HCT116 (cell line): ENCODE results near the gene NUDT11. TPM values are rescaled to one million over a fixed set of nuclear protein-coding genes. Genes with fewer than 3 reads are reported as not detected.

Source experiments
- ATAC-seq: fragments of 200-7000 bp; cut with Tn5 transposase; 2 replicates; pipeline ENCODE4 v1.9.1; 2020; ENCODE audit warnings: mild to moderate bottlenecking, moderate library complexity
- Bru-seq: library from RNA; stranded (reverse); fragments of 400-500 nt; gene quantifications from one replicate; lab custom pipeline; 2021; lab: Mats Ljungman, UMichigan
- BruChase-seq, 2 experiments: library from RNA; stranded (reverse); fragments of 400-500 nt; gene quantifications; one replicate each; lab custom pipeline; 2021; lab: Mats Ljungman, UMichigan
- BruUV-seq: library from RNA; stranded (reverse); fragments of 400-500 nt; replicated peaks from 2 replicates; lab custom pipeline; 2021; lab: Mats Ljungman, UMichigan
- CTCF ChIA-PET: fragments of 300-600 bp; sonication (Branson Sonifier 250); formaldehyde crosslinking; loops from one replicate; lab custom pipeline; 2021; ENCODE audit warnings: antibody characterized with exemption; lab: Charles Lee
- POLR2A ChIA-PET: fragments of 300-600, 350-600 bp; sonication (Branson Sonifier 250); formaldehyde crosslinking; loops from one replicate; lab custom pipeline; 2021; ENCODE audit warnings: antibody characterized with exemption; lab: Charles Lee
- RAD21 ChIA-PET, 2 experiments: fragments of 300-600 bp; sonication (Branson Sonifier 250); formaldehyde crosslinking; loops; one replicate each; lab custom pipeline; 2023; ENCODE audit warnings: low total read pairs in 2 of 2; ENCODE audit not compliant: uncharacterized antibody in 2 of 2, unreplicated experiment in 2 of 2, low non-redundant PET in 1 of 2; lab: Charles Lee
- DNase-seq: peaks from one replicate; pipeline ENCODE4 v3.0.0-alpha.2; 2010; ENCODE audit warnings: low read depth, low spot score
- H2AFZ ChIP-seq: fragments of 200-600 bp; shearing (Covaris generic), sonication (generic); 2 replicates; pipeline ENCODE4 v1.6.1; 2017; ENCODE audit warnings: low read depth, mixed run types, mixed read lengths, antibody characterized with exemption, low read length; ENCODE audit not compliant: poor library complexity, severe bottlenecking
- H3K27ac ChIP-seq: 2 replicates; pipeline ENCODE4 v1.5.1; 2012; ENCODE audit warnings: low read depth, low read length
- H3K27me3 ChIP-seq: fragments of 200-600 bp; sonication (generic); 2 replicates; pipeline ENCODE4 v1.6.1; 2016; ENCODE audit warnings: mixed run types, low read length, mixed read lengths; ENCODE audit not compliant: insufficient read depth
- H3K36me3 ChIP-seq, 2 experiments: fragments of 200-500 bp in 1 of 2; fragments of 200-600 bp in 1 of 2; sonication (Bioruptor generic) in 1 of 2; sonication (generic) in 1 of 2; 2 replicates each; pipeline versions ENCODE4 v1.5.1 to v1.6.1; 2014 to 2016; ENCODE audit warnings: low read length in 2 of 2, inconsistent platforms in 1 of 2, mixed read lengths in 1 of 2, mixed run types in 1 of 2; ENCODE audit not compliant: insufficient read depth in 2 of 2, control insufficient read depth in 1 of 2
- H3K4me1 ChIP-seq, 2 experiments: fragments of 200-600 bp in 1 of 2; sonication (generic) in 1 of 2; 2 replicates each; pipeline versions ENCODE4 v1.5.1 to v1.6.1; 2012 to 2017; ENCODE audit warnings: low read length in 2 of 2, inconsistent platforms in 1 of 2, mild to moderate bottlenecking in 1 of 2, mixed read lengths in 1 of 2, mixed run types in 1 of 2, moderate library complexity in 1 of 2; ENCODE audit not compliant: insufficient read depth in 2 of 2, control insufficient read depth in 1 of 2
- H3K4me2 ChIP-seq: fragments of 200-600 bp; sonication (generic); 2 replicates; pipeline ENCODE4 v1.6.1; 2017; ENCODE audit warnings: mixed run types, low read length, mixed read lengths
- H3K4me3 ChIP-seq, 2 experiments: fragments of 200-600 bp in 1 of 2; sonication (generic) in 1 of 2; replicated peaks in 1 of 2; 2 replicates each; pipeline ENCODE4 v1.5.1; 2011 to 2016; ENCODE audit warnings: low read length in 2 of 2, control low read depth in 1 of 2, low read depth in 1 of 2, mild to moderate bottlenecking in 1 of 2, mixed read lengths in 1 of 2, mixed run types in 1 of 2
- H3K79me2 ChIP-seq: fragments of 200-600 bp; sonication (generic); 2 replicates; pipeline ENCODE4 v1.6.1; 2017; ENCODE audit warnings: mild to moderate bottlenecking, mixed run types, low read length, moderate library complexity, mixed read lengths; ENCODE audit not compliant: insufficient read depth
- H3K9ac ChIP-seq: fragments of 200-600 bp; sonication (generic); 2 replicates; pipeline ENCODE4 v1.6.1; 2016; ENCODE audit warnings: low read length, mixed read lengths
- H3K9me2 ChIP-seq: fragments of 200-600 bp; sonication (generic), shearing (Covaris generic); 2 replicates; pipeline ENCODE4 v1.6.1; 2017; ENCODE audit warnings: mixed run types, mild to moderate bottlenecking, moderate library complexity; ENCODE audit not compliant: insufficient read depth
- H3K9me3 ChIP-seq, 2 experiments: fragments of 200-500 bp in 1 of 2; fragments of 200-600 bp in 1 of 2; sonication (Bioruptor generic) in 1 of 2; sonication (generic) in 1 of 2; 2 replicates each; pipeline ENCODE4 v1.6.1; 2014 to 2017; ENCODE audit warnings: low read length in 2 of 2, mixed read lengths in 2 of 2, inconsistent platforms in 1 of 2, low read depth in 1 of 2, mild to moderate bottlenecking in 1 of 2, mixed run types in 1 of 2, moderate library complexity in 1 of 2; ENCODE audit not compliant: control insufficient read depth in 1 of 2, insufficient read depth in 1 of 2
- H4K20me1 ChIP-seq: fragments of 200-600 bp; sonication (generic), shearing (Covaris generic); 2 replicates; pipeline ENCODE4 v1.6.1; 2017; ENCODE audit warnings: mixed run types, mild to moderate bottlenecking, moderate library complexity; ENCODE audit not compliant: insufficient read depth
- CBX3 ChIP-seq: IDR thresholded peaks from 2 replicates; pipeline ENCODE4 v1.6.1; 2012; ENCODE audit warnings: low read depth
- CEBPB ChIP-seq: IDR thresholded peaks from 2 replicates; pipeline ENCODE4 v1.6.1; 2012; ENCODE audit warnings: low read depth
- POLR2A ChIP-seq: IDR thresholded peaks from 2 replicates; pipeline ENCODE4 v1.7.0; 2011; ENCODE audit warnings: borderline replicate concordance; ENCODE audit not compliant: insufficient read depth, insufficient read length; ENCODE audit errors: extremely low read depth
- POLR2AphosphoS5 ChIP-seq: IDR thresholded peaks from 2 replicates; pipeline ENCODE4 v1.6.1; 2011; ENCODE audit warnings: mild to moderate bottlenecking, low read depth, low read length, moderate library complexity
- SIN3A ChIP-seq: IDR thresholded peaks from 2 replicates; pipeline ENCODE4 v1.6.1; 2012; ENCODE audit warnings: low read depth
- SRF ChIP-seq: IDR thresholded peaks from 2 replicates; pipeline ENCODE4 v1.6.1; 2012; ENCODE audit warnings: low read depth
- TCF7L2 ChIP-seq: IDR thresholded peaks from 2 replicates; pipeline ENCODE4 v1.7.0; 2011; ENCODE audit warnings: borderline replicate concordance, inconsistent platforms; ENCODE audit not compliant: insufficient read depth, insufficient read length; ENCODE audit errors: extremely low read depth
- YY1 ChIP-seq: IDR thresholded peaks from 2 replicates; pipeline ENCODE4 v1.6.1; 2011; ENCODE audit warnings: low read length, low read depth, moderate library complexity, mild to moderate bottlenecking; ENCODE audit not compliant: insufficient replicate concordance; ENCODE audit errors: extremely low read depth
- ZNF274 ChIP-seq: fragments of 200-500 bp; sonication (Bioruptor generic); IDR thresholded peaks from 2 replicates; pipeline ENCODE4 v1.6.1; 2014; ENCODE audit warnings: mild to moderate bottlenecking, low read depth, low read length, inconsistent platforms
- intact Hi-C: fragments of 100-400 bp; cut with micrococcal nuclease; formaldehyde crosslinking; loops from 2 replicates; pipeline ENCODE4 v1.10.0; 2022
- long read RNA-seq: library from polyadenylated mRNA; unstranded; transcript quantifications from one replicate; pipeline ENCODE4 v2.0.0, GENCODE V29; 2021; ENCODE audit not compliant: unreplicated experiment
- polyA plus RNA-seq: library from polyadenylated mRNA; unstranded; fragments of >200 nt; gene quantifications from 2 replicates; pipeline ENCODE4 v1.2.1, GENCODE V29; 2012; ENCODE audit warnings: missing spikeins
- total RNA-seq: library from RNA; stranded (reverse); gene quantifications from one replicate; pipeline ENCODE4 v1.2.1, GENCODE V29; 2021; ENCODE audit not compliant: unreplicated experiment
- TF ChIP-seq, protein P1 (sequence below): IDR thresholded peaks from 2 replicates; pipeline ENCODE4 v1.6.1; 2012

Gene NUDT11
- total RNA-seq (not detected), Bru-seq, nascent RNA (not detected), BruChase-seq, experiment 1, labeled RNA remaining after a 6-hour chase (not detected), BruChase-seq, experiment 2, labeled RNA remaining after a 2-hour chase (not detected)
- not detected in 2 replicates for polyA plus RNA-seq
- long read RNA-seq, result 0 reads

DNA sequence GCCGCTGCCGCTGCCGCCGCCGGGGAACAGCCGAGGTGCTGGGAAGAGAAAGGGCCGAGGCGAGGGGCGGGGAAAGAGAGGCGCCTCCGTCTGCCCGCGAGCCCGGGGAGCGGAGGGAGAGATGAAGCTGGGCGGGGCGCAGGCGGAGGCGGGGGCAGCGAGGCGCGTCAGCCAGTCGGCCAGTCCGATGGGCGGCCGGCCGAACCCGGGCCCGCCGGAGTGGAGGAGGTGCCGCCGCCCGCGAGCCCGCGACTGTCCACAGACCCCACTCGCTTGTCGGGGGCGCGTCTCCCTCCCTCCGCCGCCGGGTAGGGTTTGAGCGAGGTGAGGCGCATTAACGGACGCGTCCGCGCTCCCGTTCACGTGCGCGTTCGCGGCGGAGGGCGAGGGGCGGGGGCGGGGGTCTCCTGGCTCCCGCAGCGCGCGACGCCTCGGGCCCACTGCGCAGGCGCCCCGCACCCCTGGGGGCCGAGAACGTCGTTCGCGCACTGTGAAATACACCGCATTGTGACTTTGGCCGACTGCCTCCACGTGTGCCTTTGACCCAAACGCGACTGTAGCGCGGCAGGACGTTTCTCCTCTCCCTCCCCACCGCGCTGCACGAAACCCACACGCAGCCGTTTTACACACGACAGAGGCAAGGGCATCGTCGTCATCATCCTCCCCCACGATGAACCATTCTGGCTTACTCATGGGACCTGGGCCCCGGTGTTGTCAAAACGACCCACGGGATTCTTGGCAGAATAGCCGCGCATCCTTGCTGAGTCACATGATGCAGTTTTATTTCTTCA, at the start of gene NUDT11:
TSS of gene NUDT11 (minus strand) at position 92 of the 791 bp plus-strand sequence. CDS start 148 bp downstream, outside the sequence.
- no peak within 1 kb of the TSS for H3K27ac ChIP-seq
- no peak within 1 kb of the TSS for H3K4me3 ChIP-seq
- no peaks in the 10 kb centered on the region for H3K9me2 ChIP-seq
- H3K4me2 ChIP-seq, result no peak within 1 kb of the TSS
- no peak within 1 kb of the TSS for H3K9ac ChIP-seq
- intact Hi-C loops, result no loop called here
- DNase-seq (no peak), ATAC-seq (no peak)
- ChIA-PET CTCF (no interaction called here), RAD21 (no interaction called here), POLR2A (no interaction called here)
- no peak for TF ChIP-seq ZNF274
- TF ChIP-seq CEBPB, result no peak
- no peak for TF ChIP-seq POLR2A
- no peak for TF ChIP-seq CBX3
- no peak for TF ChIP-seq YY1
- no peak for TF ChIP-seq SRF
- no peak for TF ChIP-seq POLR2AphosphoS5
- TF ChIP-seq TCF7L2, result no peak
- no peak for TF ChIP-seq SIN3A
- TF ChIP-seq, protein P1, sequence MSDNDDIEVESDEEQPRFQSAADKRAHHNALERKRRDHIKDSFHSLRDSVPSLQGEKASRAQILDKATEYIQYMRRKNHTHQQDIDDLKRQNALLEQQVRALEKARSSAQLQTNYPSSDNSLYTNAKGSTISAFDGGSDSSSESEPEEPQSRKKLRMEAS, result no peak
- no peaks in the 10 kb centered on the region for H3K36me3 ChIP-seq
- no peaks in the 10 kb centered on the region for H4K20me1 ChIP-seq
- H3K4me1 ChIP-seq, result no peaks in the 10 kb centered on the region
- no TSS peak for BruUV-seq
- H3K79me2 ChIP-seq, result no peaks in the 10 kb centered on the region
- H2AFZ ChIP-seq, result no peak within 1 kb of the TSS
- no peaks in the 10 kb centered on the region for H3K27me3 ChIP-seq
- no peaks in the 10 kb centered on the region for H3K9me3 ChIP-seq
